Measurements from ENCODE around the gene TAS2R30. TPM values are rescaled to one million over a fixed set of nuclear protein-coding genes. Genes with fewer than 3 reads are reported as not detected.

TAS2R30 gene
- total RNA-seq, 1 experiment from 2014 or later: 1.4 TPM

- peak; percentile 71 for ATAC-seq
- Mint-ChIP-seq H3K4me3 (no peak overlapping the region), H3K27ac (0 out of 2 replicates have a peak overlapping the region, but pooled peaks have one; percentile 19), H3K9me3 (peaks cover 36% of the 10 kb centered on the region), H3K4me1 (peaks cover 42% of the 10 kb centered on the region), H3K36me3 (peaks cover 46% of the 10 kb centered on the region), H3K27me3 (ENCODE audit: low read depth) (no peaks in the 10 kb centered on the region)
- ChIA-PET POLR2A (interaction anchor here (1.8 kb wide), 1 partner anchor 16 kb away, joined by 3 read pairs; the partner anchor contains the start of gene SMIM10L1), CTCF (interaction anchor here (1.4 kb wide), 1 partner anchor 128 kb away, joined by 3 read pairs; no protein-coding TSS in a partner anchor)
- no peak for DNase-seq (ENCODE audit: low spot score)
- TF ChIP-seq ETV6 (CRISPR knock-in tag; IDR thresholded peaks at IDR 0.05): peak; percentile 22; the same call in 1 of the 2 replicates
- no peak for TF ChIP-seq ATF2 (CRISPR knock-in tag; IDR thresholded peaks at IDR 0.05; ENCODE audit: borderline replicate concordance, low read depth)
- TF ChIP-seq FOXK1 (CRISPR knock-in tag; IDR thresholded peaks at IDR 0.05): no peak
Measured at GRCh38 chr12:11154400-11154925, 20.0 kb upstream of the TAS2R30 start.

GRCh38 chr12:11152725-11153124, 18.3 kb upstream of the TAS2R30 start:
- ChIA-PET POLR2A (interaction anchor here (1.8 kb wide), 1 partner anchor 18 kb away, joined by 3 read pairs; the partner anchor contains the start of gene SMIM10L1), CTCF (no interaction called here)
- DNase-seq (ENCODE audit: low spot score) (no peak), ATAC-seq (no peak)
- peaks cover 46% of the 10 kb centered on the region for H3K36me3 Mint-ChIP-seq
- TF ChIP-seq ZMAT4 (CRISPR knock-in tag; IDR thresholded peaks at IDR 0.05) (no peak), FOXP1 (CRISPR knock-in tag; IDR thresholded peaks at IDR 0.05; ENCODE audit: borderline replicate concordance) (no peak), USF2 (CRISPR knock-in tag; IDR thresholded peaks at IDR 0.05) (no peak), ZSCAN18 (CRISPR knock-in tag; IDR thresholded peaks at IDR 0.05) (no peak), ZNF512 (CRISPR knock-in tag; IDR thresholded peaks at IDR 0.05; ENCODE audit: borderline replicate concordance) (no peak), ELF4 (CRISPR knock-in tag; IDR thresholded peaks at IDR 0.05; ENCODE audit: low read depth) (no peak), PRRX2 (CRISPR knock-in tag; IDR thresholded peaks at IDR 0.05) (no peak), RORB (CRISPR knock-in tag; IDR thresholded peaks at IDR 0.05) (no peak), SMAD3 (CRISPR knock-in tag; IDR thresholded peaks at IDR 0.05; ENCODE audit: borderline replicate concordance) (no peak), ZNF423 (CRISPR knock-in tag; IDR thresholded peaks at IDR 0.05) (no peak), ESRRA (CRISPR knock-in tag; IDR thresholded peaks at IDR 0.05; ENCODE audit: borderline replicate concordance) (no peak), E2F1 (CRISPR knock-in tag; IDR thresholded peaks at IDR 0.05) (no peak), TP53 (CRISPR knock-in tag; IDR thresholded peaks at IDR 0.05) (no peak), ZNF219 (CRISPR knock-in tag; IDR thresholded peaks at IDR 0.05; ENCODE audit: borderline replicate concordance) (no peak), FOXJ3 (CRISPR knock-in tag; IDR thresholded peaks at IDR 0.05; ENCODE audit: borderline replicate concordance) (no peak), NR2C2 (CRISPR knock-in tag; IDR thresholded peaks at IDR 0.05) (no peak), ZBTB21 (CRISPR knock-in tag; IDR thresholded peaks at IDR 0.05; ENCODE audit: borderline replicate concordance) (no peak), TCF7 (CRISPR knock-in tag; IDR thresholded peaks at IDR 0.05; ENCODE audit: low read depth) (no peak), TEAD4 (CRISPR knock-in tag; IDR thresholded peaks at IDR 0.05) (no peak)
- peaks cover 34% of the 10 kb centered on the region for H3K4me1 Mint-ChIP-seq
- no peak overlapping the region for H3K4me3 Mint-ChIP-seq
- no peaks in the 10 kb centered on the region for H3K27me3 Mint-ChIP-seq (ENCODE audit: low read depth)
- H3K9me3 Mint-ChIP-seq: peaks cover 40% of the 10 kb centered on the region
- no peak overlapping the region for H3K27ac Mint-ChIP-seq
